Endothelial cell of umbilical vein (primary cell): ENCODE results near the gene IKZF4.
"Not testable (repeated sequence)": the region's sequence is repeated elsewhere in the genome, so short reads cannot be mapped to it uniquely, and the experiment has no call there.

Source experiments
- CTCF ChIP-seq, 2 donors: IDR thresholded peaks; 1 replicate in 1 of 2; 2 replicates in 1 of 2; pipeline ENCODE4 v1.5.1; 2011; ENCODE audit warnings: low read length in 2 of 2, mild to moderate bottlenecking in 2 of 2, moderate library complexity in 2 of 2, control low read depth in 1 of 2, inconsistent platforms in 1 of 2, low read depth in 1 of 2; ENCODE audit not compliant: insufficient read depth in 1 of 2; ENCODE audit errors: extremely low read depth in 1 of 2
- EZH2 ChIP-seq: IDR thresholded peaks from 2 replicates; pipeline ENCODE4 v1.6.1; 2012; ENCODE audit warnings: borderline replicate concordance, low read depth, mild to moderate bottlenecking, moderate library complexity, low read length, inconsistent platforms; ENCODE audit not compliant: severe bottlenecking
- MAX ChIP-seq: IDR thresholded peaks from 2 replicates; pipeline ENCODE4 v1.6.1; 2011; ENCODE audit not compliant: insufficient read depth, insufficient read length
- POLR2A ChIP-seq: IDR thresholded peaks from 2 replicates; pipeline ENCODE4 v1.6.1; 2012; ENCODE audit warnings: low read depth, mild to moderate bottlenecking, control low read depth, low read length

- TF ChIP-seq POLR2A; CTCF (IDR thresholded peaks at IDR 0.05; ENCODE audit: extremely low read depth in 1 of 2, insufficient read depth in 1 of 2, low read depth in 1 of 2, low read length in 2 of 2); MAX; EZH2: not testable (repeated sequence)
Observed at GRCh38 chr12:55985976-55986375, 34.9 kb upstream of the IKZF4 start.
